IMR-90 (cell line): Measurements from ENCODE around the gene OR4P4. TPM values are rescaled to one million over a fixed set of nuclear protein-coding genes. Genes with fewer than 3 reads are reported as not detected.

Experiments
- ATAC-seq: fragments of 200-7000 bp; cut with Tn5 transposase; 2 replicates; pipeline ENCODE4 v1.9.1; 2020; ENCODE audit warnings: low read depth, mild to moderate bottlenecking, moderate library complexity
- BruUV-seq: library from RNA; stranded (reverse); fragments of 400-500 nt; replicated peaks from 2 replicates; lab custom pipeline; 2021; lab: Mats Ljungman, UMichigan
- CTCF ChIA-PET: fragments of 300-600 bp; formaldehyde crosslinking; extraction: SDS; loops from one replicate; lab custom pipeline; 2021; ENCODE audit warnings: antibody characterized with exemption; lab: Yijun Ruan, JAX
- POLR2A ChIA-PET: fragments of 300-600 bp; sonication (Branson Sonifier 250); formaldehyde crosslinking; loops from one replicate; lab custom pipeline; 2022; ENCODE audit warnings: antibody characterized with exemption; ENCODE audit not compliant: unreplicated experiment; lab: Charles Lee
- DNase-seq: peaks from one replicate; pipeline ENCODE4 v3.0.0; 2013
- H2AFZ ChIP-seq: replicated peaks from 2 replicates; pipeline ENCODE3; 2013; ENCODE audit warnings: low read length, mild to moderate bottlenecking; ENCODE audit not compliant: poor library complexity
- H2AK5ac ChIP-seq: 2 replicates; pipeline ENCODE4 v1.6.1; 2013; ENCODE audit warnings: low read depth, low read length, inconsistent platforms
- H2AK9ac ChIP-seq: replicated peaks from 2 replicates; pipeline ENCODE3; 2013; ENCODE audit warnings: mild to moderate bottlenecking, low read depth, low read length, moderate library complexity; ENCODE audit not compliant: poor library complexity
- H2BK120ac ChIP-seq: 2 replicates; pipeline ENCODE4 v1.6.1; 2013; ENCODE audit warnings: low read depth, low read length, inconsistent platforms
- H2BK15ac ChIP-seq: 3 replicates; pipeline ENCODE4 v1.6.1; 2013; ENCODE audit warnings: low read depth, low read length, inconsistent platforms
- H2BK20ac ChIP-seq: 2 replicates; pipeline ENCODE4 v1.6.1; 2013; ENCODE audit warnings: low read depth, mild to moderate bottlenecking, inconsistent platforms, low read length, moderate library complexity
- H2BK5ac ChIP-seq: 2 replicates; pipeline ENCODE4 v1.6.1; 2013; ENCODE audit warnings: mild to moderate bottlenecking, low read depth, low read length, inconsistent platforms; ENCODE audit not compliant: poor library complexity, severe bottlenecking
- H3K14ac ChIP-seq: replicated peaks from 2 replicates; pipeline ENCODE4 v1.6.1; 2013; ENCODE audit warnings: low read depth, low read length, inconsistent platforms
- H3K18ac ChIP-seq: 2 replicates; pipeline ENCODE4 v1.6.1; 2013; ENCODE audit warnings: low read depth, low read length, control low read depth
- H3K23ac ChIP-seq: 2 replicates; pipeline ENCODE4 v1.6.1; 2013; ENCODE audit warnings: low read depth, low read length, inconsistent platforms
- H3K27ac ChIP-seq: 2 replicates; pipeline ENCODE4 v1.5.1; 2013; ENCODE audit warnings: mild to moderate bottlenecking, control low read depth, low read length; ENCODE audit not compliant: insufficient read depth
- H3K27me3 ChIP-seq: 2 replicates; pipeline ENCODE4 v1.6.1; 2013; ENCODE audit warnings: low read length; ENCODE audit not compliant: control insufficient read depth, insufficient read depth
- H3K36me3 ChIP-seq: 2 replicates; pipeline ENCODE4 v1.6.1; 2013; ENCODE audit warnings: low read length, mixed read lengths; ENCODE audit not compliant: control insufficient read depth, insufficient read depth
- H3K4ac ChIP-seq: 2 replicates; pipeline ENCODE4 v1.6.1; 2013; ENCODE audit warnings: low read depth, low read length, inconsistent platforms
- H3K4me1 ChIP-seq: 2 replicates; pipeline ENCODE4 v1.6.1; 2013; ENCODE audit warnings: low read length, mixed read lengths; ENCODE audit not compliant: control insufficient read depth, insufficient read depth
- H3K4me2 ChIP-seq: 2 replicates; pipeline ENCODE4 v1.6.1; 2013; ENCODE audit warnings: low read depth, mild to moderate bottlenecking, control low read depth, low read length, moderate library complexity
- H3K4me3 ChIP-seq: 2 replicates; pipeline ENCODE4 v1.5.1; 2013; ENCODE audit warnings: low read depth, mild to moderate bottlenecking, control low read depth, low read length, moderate library complexity; ENCODE audit not compliant: insufficient read depth
- H3K56ac ChIP-seq: 2 replicates; pipeline ENCODE4 v1.6.1; 2013; ENCODE audit warnings: low read length, inconsistent platforms; ENCODE audit not compliant: insufficient read depth; ENCODE audit errors: extremely low read depth
- H3K79me1 ChIP-seq, 2 experiments: 2 replicates each; pipeline ENCODE4 v1.6.1; 2013; ENCODE audit warnings: low read length in 2 of 2, inconsistent platforms in 1 of 2, low read depth in 1 of 2
- H3K9ac ChIP-seq: 2 replicates; pipeline ENCODE4 v1.6.1; 2013; ENCODE audit warnings: low read depth, low read length, control low read depth
- H3K9me1 ChIP-seq: 2 replicates; pipeline ENCODE4 v1.6.1; 2013; ENCODE audit warnings: low read length, inconsistent platforms; ENCODE audit not compliant: insufficient read depth
- H3K9me3 ChIP-seq: 2 replicates; pipeline ENCODE4 v1.6.1; 2013; ENCODE audit warnings: low read length; ENCODE audit not compliant: control insufficient read depth, insufficient read depth
- H4K20me1 ChIP-seq: 2 replicates; pipeline ENCODE4 v1.6.1; 2013; ENCODE audit warnings: low read length, inconsistent platforms; ENCODE audit not compliant: insufficient read depth
- H4K5ac ChIP-seq: 2 replicates; pipeline ENCODE4 v1.6.1; 2013; ENCODE audit warnings: mild to moderate bottlenecking, low read depth, low read length, control low read depth
- H4K8ac ChIP-seq, 2 experiments: 2 replicates each; pipeline ENCODE4 v1.6.1; 2013; ENCODE audit warnings: low read depth in 2 of 2, low read length in 2 of 2, control low read depth in 1 of 2, inconsistent platforms in 1 of 2
- H4K91ac ChIP-seq: 2 replicates; pipeline ENCODE4 v1.6.1; 2013; ENCODE audit warnings: low read depth, low read length, inconsistent platforms; ENCODE audit not compliant: insufficient read depth
- BHLHE40 ChIP-seq: fragments of 150-350 bp; IDR thresholded peaks from 2 replicates; pipeline ENCODE4 v1.6.1; 2016; ENCODE audit warnings: mild to moderate bottlenecking, low read depth, low read length
- CEBPB ChIP-seq: IDR thresholded peaks from 2 replicates; pipeline ENCODE4 v1.6.1; 2012; ENCODE audit warnings: low read depth, low read length, improper control_type of control experiment
- CHD1 ChIP-seq: IDR thresholded peaks from 2 replicates; pipeline ENCODE4 v1.6.1; 2012; ENCODE audit warnings: low read depth, low read length, improper control_type of control experiment
- FOS ChIP-seq: fragments of 150-350 bp; IDR thresholded peaks from 2 replicates; pipeline ENCODE4 v1.6.1; 2016; ENCODE audit warnings: low read depth, low read length
- MAFK ChIP-seq: IDR thresholded peaks from 2 replicates; pipeline ENCODE4 v1.6.1; 2012; ENCODE audit warnings: low read depth, low read length, improper control_type of control experiment
- MAZ ChIP-seq: IDR thresholded peaks from 2 replicates; pipeline ENCODE4 v1.6.1; 2012; ENCODE audit warnings: low read depth, mild to moderate bottlenecking, low read length, improper control_type of control experiment, moderate library complexity, borderline replicate concordance
- MXI1 ChIP-seq: IDR thresholded peaks from 2 replicates; pipeline ENCODE4 v1.6.1; 2012; ENCODE audit warnings: low read depth, mild to moderate bottlenecking, low read length, moderate library complexity, borderline replicate concordance
- NFE2L2 ChIP-seq: fragments of 150-350 bp; IDR thresholded peaks from 2 replicates; pipeline ENCODE4 v1.6.1; 2016; ENCODE audit warnings: low read depth, mild to moderate bottlenecking, low read length
- POLR2A ChIP-seq: IDR thresholded peaks from 2 replicates; pipeline ENCODE4 v1.6.1; 2012; ENCODE audit warnings: mild to moderate bottlenecking, low read depth, low read length
- RAD21 ChIP-seq: IDR thresholded peaks from 2 replicates; pipeline ENCODE4 v1.6.1; 2012; ENCODE audit warnings: low read length, improper control_type of control experiment
- RCOR1 ChIP-seq: IDR thresholded peaks from 2 replicates; pipeline ENCODE4 v1.6.1; 2012; ENCODE audit warnings: mild to moderate bottlenecking, low read length, improper control_type of control experiment; ENCODE audit not compliant: insufficient replicate concordance
- RFX5 ChIP-seq: IDR thresholded peaks from 2 replicates; pipeline ENCODE4 v1.8.0; 2012; ENCODE audit warnings: low read depth, mild to moderate bottlenecking, low read length, moderate library complexity
- SMC3 ChIP-seq: fragments of 150-350 bp; IDR thresholded peaks from 2 replicates; pipeline ENCODE4 v1.6.1; 2016; ENCODE audit warnings: low read depth, mild to moderate bottlenecking, antibody characterized with exemption, low read length, moderate library complexity
- USF2 ChIP-seq: fragments of 150-350 bp; IDR thresholded peaks from 2 replicates; pipeline ENCODE4 v1.6.1; 2017; ENCODE audit warnings: mild to moderate bottlenecking, antibody characterized with exemption, low read length, low read depth
- WGBS, 2 experiments: methylation state at CpG; one replicate each; pipeline versions ENCODE4 v1.1.5 to v1.1.7; 2013; ENCODE audit warnings: missing lambda C conversion rate in 2 of 2; ENCODE audit not compliant: insufficient read length in 1 of 2; ENCODE audit errors: extremely low coverage in 2 of 2; 5-methylcytosine and 5-hydroxymethylcytosine counted together
- dilution Hi-C: fragments of 300-500 bp; cut with HindIII; formaldehyde crosslinking; loops from one replicate; pipeline ENCODE4 v1.14.3; 2018; ENCODE audit warnings: low sequenced_read_pairs; ENCODE audit not compliant: unreplicated experiment
- in situ Hi-C: fragments of 300-500 bp; cut with MboI; formaldehyde crosslinking; loops from 3 replicates; pipeline ENCODE4 v1.14.3; 2019; ENCODE audit warnings: low sequenced_read_pairs, inconsistent platforms, mixed read lengths
- intact Hi-C: fragments of 100-400 bp; cut with micrococcal nuclease; formaldehyde crosslinking; loops from 2 replicates; pipeline ENCODE4 v1.10.0; 2022
- polyA plus RNA-seq, 3 experiments: library from polyadenylated mRNA; depleted of rRNA; stranded (reverse); fragments of >200 nt; gene quantifications; 2 replicates each; pipeline ENCODE4 v1.2.3, GENCODE V29; 2012; ENCODE audit warnings: low replicate concordance in 1 of 3
- total RNA-seq: library from RNA; depleted of rRNA; stranded (reverse); fragments of >200 nt; gene quantifications from 2 replicates; pipeline ENCODE4 v1.2.3, GENCODE V29; 2012
- TF ChIP-seq, protein P1 (sequence below): fragments of 150-350 bp; IDR thresholded peaks from 2 replicates; pipeline ENCODE4 v1.6.1; 2016; ENCODE audit warnings: low read depth, mild to moderate bottlenecking, low read length, moderate library complexity, borderline replicate concordance
- TF ChIP-seq, protein P2 (sequence below): conservative IDR thresholded peaks from 2 replicates; pipeline ENCODE4 v1.5.1; 2012; ENCODE audit warnings: mild to moderate bottlenecking, low read depth, low read length, improper control_type of control experiment

Gene OR4P4
- total and polyA plus RNA-seq, 2 of the 4 experiments (the other 2 are of a cell fraction), result not detected

DNA sequence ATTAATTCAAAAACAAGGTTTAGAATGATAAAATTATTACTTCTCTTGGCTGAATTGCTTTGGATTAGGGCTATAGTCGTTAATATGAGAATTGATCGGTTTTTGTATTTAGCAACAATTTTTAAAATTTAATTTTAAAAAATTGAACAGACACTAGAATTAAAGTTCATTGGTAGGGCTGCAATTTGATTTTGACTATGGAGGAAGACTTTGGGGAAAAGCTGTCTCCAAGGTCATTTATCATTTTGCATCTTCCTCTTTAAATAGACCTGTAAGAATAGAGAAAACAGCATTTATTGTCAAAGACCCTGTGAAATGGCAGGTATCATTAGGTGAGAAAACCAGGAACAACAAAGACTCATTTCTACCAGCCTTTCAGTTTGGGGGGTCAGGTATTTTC is 13.1 kb downstream of the OR4P4 start, which contains the start of gene OR4S2:
Gene OR4S2, plus strand, starts transcription at position 301 of the 400 bp plus-strand sequence. CDS start 2,577 bp downstream, outside the sequence.
- no CpG with 5 or more reads among the region's 2 CpGs for WGBS, 2 experiments
- intact Hi-C loops, result no loop called here
- H3K79me1 ChIP-seq, result no peaks in the 10 kb centered on the region
- H2BK20ac ChIP-seq, result no peak within 1 kb of the TSS
- H3K27me3 ChIP-seq, result no peaks in the 10 kb centered on the region
- no peak within 1 kb of the TSS for H3K4me3 ChIP-seq
- no peak within 1 kb of the TSS for H3K27ac ChIP-seq
- no peak within 1 kb of the TSS for H3K56ac ChIP-seq
- no peaks in the 10 kb centered on the region for H3K4me1 ChIP-seq
- no TSS peak for BruUV-seq
- no peak within 1 kb of the TSS for H3K23ac ChIP-seq
- H4K91ac ChIP-seq, result no peak within 1 kb of the TSS
- POLR2A ChIA-PET, result no interaction called here
- no peak for DNase-seq
- no peak within 1 kb of the TSS for H3K18ac ChIP-seq
- no peaks in the 10 kb centered on the region for H3K9me1 ChIP-seq
- CTCF ChIA-PET, result no interaction called here
- no peak within 1 kb of the TSS for H4K8ac ChIP-seq
- no peak within 1 kb of the TSS for H3K9ac ChIP-seq
- no peak within 1 kb of the TSS for H2BK15ac ChIP-seq
- ATAC-seq, result no peak
- dilution Hi-C loops, result no loop called here
- H2BK5ac ChIP-seq, result no peak within 1 kb of the TSS
- H2BK120ac ChIP-seq, result no peak within 1 kb of the TSS
- H2AK9ac ChIP-seq, result no peak within 1 kb of the TSS
- H2AK5ac ChIP-seq, result no peak within 1 kb of the TSS
- H4K5ac ChIP-seq, result no peak within 1 kb of the TSS
- no peaks in the 10 kb centered on the region for H4K20me1 ChIP-seq
- no peak within 1 kb of the TSS for H3K14ac ChIP-seq
- H2AFZ ChIP-seq, result no peak within 1 kb of the TSS
- peaks cover 2% of the 10 kb centered on the region; the same call in 1 of the 2 replicates for H3K9me3 ChIP-seq
- H3K4ac ChIP-seq, result no peak within 1 kb of the TSS
- TF ChIP-seq RAD21 (no peak), FOS (no peak), CEBPB (no peak), USF2 (no peak), MAZ (no peak), BHLHE40 (no peak), NFE2L2 (no peak), MXI1 (no peak), POLR2A (no peak), MAFK (no peak), RCOR1 (no peak), RFX5 (no peak), CHD1 (no peak), SMC3 (no peak)
- TF ChIP-seq, protein P1, sequence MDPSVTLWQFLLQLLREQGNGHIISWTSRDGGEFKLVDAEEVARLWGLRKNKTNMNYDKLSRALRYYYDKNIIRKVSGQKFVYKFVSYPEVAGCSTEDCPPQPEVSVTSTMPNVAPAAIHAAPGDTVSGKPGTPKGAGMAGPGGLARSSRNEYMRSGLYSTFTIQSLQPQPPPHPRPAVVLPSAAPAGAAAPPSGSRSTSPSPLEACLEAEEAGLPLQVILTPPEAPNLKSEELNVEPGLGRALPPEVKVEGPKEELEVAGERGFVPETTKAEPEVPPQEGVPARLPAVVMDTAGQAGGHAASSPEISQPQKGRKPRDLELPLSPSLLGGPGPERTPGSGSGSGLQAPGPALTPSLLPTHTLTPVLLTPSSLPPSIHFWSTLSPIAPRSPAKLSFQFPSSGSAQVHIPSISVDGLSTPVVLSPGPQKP, result no peak
- TF ChIP-seq, protein P2, sequence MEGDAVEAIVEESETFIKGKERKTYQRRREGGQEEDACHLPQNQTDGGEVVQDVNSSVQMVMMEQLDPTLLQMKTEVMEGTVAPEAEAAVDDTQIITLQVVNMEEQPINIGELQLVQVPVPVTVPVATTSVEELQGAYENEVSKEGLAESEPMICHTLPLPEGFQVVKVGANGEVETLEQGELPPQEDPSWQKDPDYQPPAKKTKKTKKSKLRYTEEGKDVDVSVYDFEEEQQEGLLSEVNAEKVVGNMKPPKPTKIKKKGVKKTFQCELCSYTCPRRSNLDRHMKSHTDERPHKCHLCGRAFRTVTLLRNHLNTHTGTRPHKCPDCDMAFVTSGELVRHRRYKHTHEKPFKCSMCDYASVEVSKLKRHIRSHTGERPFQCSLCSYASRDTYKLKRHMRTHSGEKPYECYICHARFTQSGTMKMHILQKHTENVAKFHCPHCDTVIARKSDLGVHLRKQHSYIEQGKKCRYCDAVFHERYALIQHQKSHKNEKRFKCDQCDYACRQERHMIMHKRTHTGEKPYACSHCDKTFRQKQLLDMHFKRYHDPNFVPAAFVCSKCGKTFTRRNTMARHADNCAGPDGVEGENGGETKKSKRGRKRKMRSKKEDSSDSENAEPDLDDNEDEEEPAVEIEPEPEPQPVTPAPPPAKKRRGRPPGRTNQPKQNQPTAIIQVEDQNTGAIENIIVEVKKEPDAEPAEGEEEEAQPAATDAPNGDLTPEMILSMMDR, result no peak
- in situ Hi-C loops, result loop anchor here (25.0 kb wide), 1 partner anchor 514 kb away; the partner anchor contains the start of gene OR8K5
- no peaks in the 10 kb centered on the region for H3K36me3 ChIP-seq
- H3K4me2 ChIP-seq, result no peak within 1 kb of the TSS
